ENCODE results near the gene FAM161B. TPM values are rescaled to one million over a fixed set of nuclear protein-coding genes. Genes with fewer than 3 reads are reported as not detected.
"Not testable (repeated sequence)": the region's sequence is repeated elsewhere in the genome, so short reads cannot be mapped to it uniquely, and the experiment has no call there.

FAM161B gene
- total RNA-seq, 2 donors from 2014 or later: 1.7 to 3.2 TPM

DNA sequence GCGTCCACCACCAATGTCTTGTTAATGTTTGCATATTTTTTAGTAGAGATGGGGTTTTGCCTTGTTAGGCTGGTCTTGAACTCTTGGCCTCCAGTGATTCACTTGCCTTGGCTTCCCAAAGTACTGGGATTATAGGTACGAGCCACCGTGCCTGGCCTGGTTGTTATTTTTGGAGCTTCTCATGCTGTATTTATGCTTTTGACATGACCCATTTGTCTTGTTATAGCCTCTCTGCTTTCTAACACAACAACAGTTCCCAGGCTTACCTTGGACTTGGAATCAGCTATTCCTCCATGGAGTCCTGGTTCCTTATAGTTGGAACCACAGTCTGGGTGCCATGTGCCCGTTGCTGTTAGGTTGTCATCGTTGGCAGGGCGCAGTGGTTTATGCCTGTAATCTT is 33.6 kb downstream of the FAM161B start:
- Mint-ChIP-seq H3K27ac (no peak overlapping the region), H3K4me3 (no peak overlapping the region), H3K4me1 (peaks cover under 1% of the 10 kb centered on the region), H3K27me3 (no peaks in the 10 kb centered on the region), H3K36me3 (ENCODE audit: low read depth) (peaks cover 96% of the 10 kb centered on the region), H3K9me3 (no peaks in the 10 kb centered on the region)
- no peak for ATAC-seq (replicated peaks)

DNA sequence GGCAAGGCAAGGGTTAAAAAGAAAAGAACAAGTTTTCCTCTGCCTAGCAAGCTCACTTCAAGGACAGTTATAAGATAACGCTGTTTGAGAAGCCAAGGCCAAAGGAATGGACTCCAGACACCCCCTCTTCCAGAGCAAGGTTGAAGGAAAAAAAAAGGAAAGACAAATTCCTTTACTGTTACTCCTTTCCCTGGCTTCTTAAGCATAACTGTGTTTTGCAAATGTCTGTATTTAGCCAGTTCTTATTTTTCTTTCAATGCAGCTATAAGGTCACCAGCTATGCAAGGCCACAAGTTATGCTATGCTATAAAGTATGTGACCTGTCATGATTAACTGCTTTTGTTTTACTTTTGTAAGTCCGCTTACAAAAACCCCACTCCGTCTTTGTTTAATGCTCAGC is 36.6 kb downstream of the FAM161B start:
- H3K9me3 Mint-ChIP-seq: peaks cover 4% of the 10 kb centered on the region
- peaks cover 96% of the 10 kb centered on the region for H3K36me3 Mint-ChIP-seq (ENCODE audit: low read depth)
- no peak overlapping the region for H3K4me3 Mint-ChIP-seq
- H3K27me3 Mint-ChIP-seq: no peaks in the 10 kb centered on the region
- H3K4me1 Mint-ChIP-seq: peaks cover 5% of the 10 kb centered on the region
- no peak for ATAC-seq (replicated peaks)
- H3K27ac Mint-ChIP-seq: no peak overlapping the region

DNA sequence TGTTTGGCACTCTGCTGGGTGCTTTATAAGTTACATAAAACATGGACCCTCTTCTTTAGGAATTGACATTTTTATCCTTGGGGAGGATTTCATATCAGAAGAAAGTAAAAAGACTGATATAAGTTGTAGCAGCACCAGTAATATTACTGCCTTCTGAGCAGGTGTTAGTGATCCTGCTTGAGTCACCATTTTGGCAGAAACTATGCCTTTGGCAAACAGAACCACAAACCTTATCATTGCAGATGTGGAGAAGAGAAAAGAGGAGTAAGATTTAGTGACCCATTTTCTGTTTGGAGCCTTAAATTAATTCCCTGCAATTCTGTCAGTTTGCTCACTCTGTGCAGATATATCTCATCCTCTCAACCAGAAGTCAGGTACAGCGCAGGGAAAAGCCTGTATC is 40.2 kb downstream of the FAM161B start:
- peaks cover 100% of the 10 kb centered on the region for H3K36me3 Mint-ChIP-seq (ENCODE audit: low read depth)
- ATAC-seq (replicated peaks): no peak
- peaks cover 5% of the 10 kb centered on the region for H3K4me1 Mint-ChIP-seq
- H3K27ac Mint-ChIP-seq: no peak overlapping the region
- peaks cover 4% of the 10 kb centered on the region for H3K9me3 Mint-ChIP-seq
- no peak overlapping the region for H3K4me3 Mint-ChIP-seq
- H3K27me3 Mint-ChIP-seq: no peaks in the 10 kb centered on the region

DNA sequence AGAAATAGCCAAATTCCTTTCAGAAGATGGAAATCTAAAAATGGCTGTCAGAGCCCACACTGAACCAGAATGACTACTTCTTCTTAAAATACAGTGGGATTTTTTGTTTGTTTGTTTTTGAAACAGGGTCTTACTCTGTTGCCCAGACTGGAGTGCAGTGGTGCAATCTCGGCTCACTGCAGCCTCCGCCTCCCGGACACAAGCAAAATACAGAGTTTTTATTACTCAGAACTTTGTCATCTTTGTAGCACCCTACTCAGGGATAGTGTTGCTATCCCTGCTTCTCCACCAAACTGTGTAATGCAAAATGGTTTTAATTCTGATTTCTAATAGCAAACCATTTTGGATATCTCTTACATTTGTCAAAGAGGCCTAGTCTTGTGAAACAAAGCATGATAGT is 46.9 kb downstream of the FAM161B start:
- Mint-ChIP-seq H3K27me3 (no peaks in the 10 kb centered on the region), H3K4me1 (no peaks in the 10 kb centered on the region), H3K27ac (no peak overlapping the region), H3K9me3 (no peaks in the 10 kb centered on the region), H3K36me3 (ENCODE audit: low read depth) (peaks cover 100% of the 10 kb centered on the region), H3K4me3 (no peak overlapping the region)
- ATAC-seq (replicated peaks): no peak

DNA sequence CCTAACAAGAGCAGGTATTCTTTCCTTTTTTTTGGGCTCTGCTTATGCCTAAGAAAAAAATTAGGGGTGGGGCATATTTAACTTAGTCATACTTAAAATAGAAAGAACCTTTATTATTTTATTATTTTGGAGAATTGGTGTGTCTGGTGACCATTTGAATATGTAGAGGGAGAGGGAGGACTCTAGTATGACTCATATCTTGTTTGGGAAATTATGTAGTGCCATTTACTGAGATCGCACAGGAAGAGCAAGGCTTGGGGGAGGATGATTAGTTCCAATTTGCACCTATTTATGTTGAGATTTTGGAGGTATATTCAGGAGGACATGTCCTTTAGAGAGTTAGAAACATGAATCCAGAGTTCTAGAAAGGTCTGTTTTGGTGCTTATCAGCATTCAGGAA is 53.4 kb downstream of the FAM161B start:
- H3K4me3 Mint-ChIP-seq: peak overlapping the region; percentile 16
- peaks cover 24% of the 10 kb centered on the region for H3K4me1 Mint-ChIP-seq
- peak; percentile 44 for ATAC-seq (replicated peaks)
- H3K9me3 Mint-ChIP-seq: no peaks in the 10 kb centered on the region
- peak overlapping the region; percentile 89 for H3K27ac Mint-ChIP-seq
- peaks cover 100% of the 10 kb centered on the region for H3K36me3 Mint-ChIP-seq (ENCODE audit: low read depth)
- no peaks in the 10 kb centered on the region for H3K27me3 Mint-ChIP-seq

DNA sequence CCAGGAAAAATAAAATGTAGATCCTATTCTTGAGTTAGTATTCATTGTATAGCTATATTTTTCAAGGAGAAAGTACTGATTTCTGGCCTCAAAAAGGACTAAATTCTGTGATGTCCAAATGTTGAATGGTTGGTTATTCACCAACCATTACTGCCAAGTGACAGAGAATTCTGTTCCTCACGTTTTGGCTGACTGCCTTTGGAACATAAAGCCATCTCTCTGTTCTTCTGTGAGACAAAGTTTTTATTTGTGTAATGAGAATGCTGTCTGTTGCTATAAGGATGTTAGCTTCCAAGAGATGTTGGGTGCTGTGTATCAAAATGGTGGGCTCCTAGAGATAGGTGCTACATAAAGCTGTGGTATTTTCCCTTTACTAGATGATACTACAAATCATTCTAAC is 54.0 kb downstream of the FAM161B start:
- peak overlapping the region; percentile 89 for H3K27ac Mint-ChIP-seq
- H3K4me1 Mint-ChIP-seq: peaks cover 24% of the 10 kb centered on the region
- H3K4me3 Mint-ChIP-seq: no peak overlapping the region
- peaks cover 98% of the 10 kb centered on the region for H3K36me3 Mint-ChIP-seq (ENCODE audit: low read depth)
- no peaks in the 10 kb centered on the region for H3K9me3 Mint-ChIP-seq
- no peaks in the 10 kb centered on the region for H3K27me3 Mint-ChIP-seq
- no peak for ATAC-seq (replicated peaks)

DNA sequence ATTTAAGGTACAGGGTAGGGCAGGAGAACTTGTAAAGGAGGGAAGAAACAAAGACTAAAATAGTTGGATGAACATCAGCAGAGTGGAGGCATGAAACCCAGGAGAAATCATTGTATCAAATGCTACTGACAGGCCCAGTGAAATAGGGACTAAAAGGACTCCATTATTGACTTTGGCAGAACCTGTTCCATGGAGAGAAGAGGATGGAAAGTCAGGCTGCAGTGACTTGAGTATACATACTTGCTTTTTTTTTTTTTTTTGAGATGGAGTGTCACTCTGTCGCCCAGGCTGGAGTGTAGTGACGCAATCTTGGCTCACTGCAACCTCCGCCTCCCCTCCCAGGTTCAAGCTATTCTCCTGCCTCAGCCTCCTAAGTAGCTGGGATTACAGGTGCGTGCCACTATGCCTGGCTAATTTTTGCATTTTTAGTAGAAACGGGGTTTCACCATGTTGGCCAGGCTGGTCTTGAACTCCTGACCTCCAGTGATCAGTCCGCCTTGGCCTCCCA is 55.7 kb downstream of the FAM161B start:
- ATAC-seq (replicated peaks); H3K27ac Mint-ChIP-seq; H3K27me3 Mint-ChIP-seq; H3K9me3 Mint-ChIP-seq; H3K4me3 Mint-ChIP-seq: not testable (repeated sequence)
- peaks cover 29% of the 10 kb centered on the region for H3K4me1 Mint-ChIP-seq
- peaks cover 96% of the 10 kb centered on the region for H3K36me3 Mint-ChIP-seq (ENCODE audit: low read depth)

DNA sequence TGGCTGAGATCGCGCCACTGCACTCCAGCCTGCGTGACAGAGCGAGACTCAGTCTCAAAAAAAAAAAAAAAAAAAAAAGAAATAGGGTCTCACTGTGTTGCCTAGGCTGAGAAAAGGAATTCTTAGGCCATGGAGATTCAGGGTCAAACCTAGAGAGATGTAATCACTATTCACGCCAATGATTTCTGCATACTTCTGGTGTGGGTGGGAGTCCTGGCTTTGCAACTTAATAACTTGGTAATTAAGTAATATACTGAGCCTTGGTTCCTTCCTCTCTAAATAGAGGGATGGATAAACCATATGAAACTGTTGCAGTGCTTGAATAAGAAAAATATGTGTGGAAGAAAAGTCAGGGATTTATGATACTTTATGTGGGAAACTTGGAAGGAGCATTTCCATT is 60.5 kb downstream of the FAM161B start:
- Mint-ChIP-seq H3K9me3 (no peaks in the 10 kb centered on the region), H3K27ac (peak overlapping the region; percentile 16), H3K36me3 (ENCODE audit: low read depth) (peaks cover 85% of the 10 kb centered on the region), H3K4me3 (peak overlapping the region; percentile 92), H3K4me1 (peaks cover 41% of the 10 kb centered on the region), H3K27me3 (no peaks in the 10 kb centered on the region)
- no peak for ATAC-seq (replicated peaks)

DNA sequence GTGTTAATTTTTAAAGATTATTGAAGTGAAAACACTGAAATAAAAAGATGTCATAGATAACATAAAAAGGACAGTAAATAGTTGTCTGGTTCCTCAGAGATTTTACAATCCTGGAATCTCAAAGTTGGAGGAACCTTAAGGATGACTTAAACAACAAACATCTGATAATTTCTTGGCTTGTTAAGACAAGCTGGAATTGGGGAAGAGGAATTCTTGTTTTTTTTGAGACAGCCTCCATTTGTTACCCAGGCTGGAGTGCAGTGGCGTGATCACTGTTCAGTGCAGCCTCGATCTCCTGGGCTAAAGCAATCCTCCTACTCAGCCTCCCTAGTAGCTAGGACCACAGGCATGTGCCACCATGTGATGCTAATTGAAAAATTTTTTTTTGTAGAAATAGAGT is 60.9 kb downstream of the FAM161B start:
- no peaks in the 10 kb centered on the region for H3K27me3 Mint-ChIP-seq
- ATAC-seq (replicated peaks): no peak
- H3K4me3 Mint-ChIP-seq: peak overlapping the region; percentile 92
- H3K9me3 Mint-ChIP-seq: no peaks in the 10 kb centered on the region
- peak overlapping the region; percentile 99 for H3K27ac Mint-ChIP-seq
- peaks cover 41% of the 10 kb centered on the region for H3K4me1 Mint-ChIP-seq
- peaks cover 81% of the 10 kb centered on the region for H3K36me3 Mint-ChIP-seq (ENCODE audit: low read depth)

DNA sequence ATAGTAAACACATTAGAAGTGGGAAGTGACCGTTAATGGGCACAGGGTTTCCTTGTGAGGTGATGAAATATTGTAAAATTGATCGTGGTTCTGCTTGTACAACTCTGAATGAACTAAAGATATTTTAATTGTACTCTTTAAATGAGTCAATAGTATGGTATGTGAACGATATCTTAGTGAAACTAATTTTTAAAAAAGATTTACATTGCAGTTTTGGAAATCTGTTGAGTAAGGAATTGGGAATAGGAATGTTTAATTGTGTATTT is 61.5 kb downstream of the FAM161B start:
- Mint-ChIP-seq H3K4me3 (peak overlapping the region; percentile 92), H3K4me1 (peaks cover 38% of the 10 kb centered on the region), H3K27ac (peak overlapping the region; percentile 99), H3K9me3 (no peaks in the 10 kb centered on the region), H3K36me3 (ENCODE audit: low read depth) (peaks cover 75% of the 10 kb centered on the region), H3K27me3 (no peaks in the 10 kb centered on the region)
- no peak for ATAC-seq (replicated peaks)

DNA sequence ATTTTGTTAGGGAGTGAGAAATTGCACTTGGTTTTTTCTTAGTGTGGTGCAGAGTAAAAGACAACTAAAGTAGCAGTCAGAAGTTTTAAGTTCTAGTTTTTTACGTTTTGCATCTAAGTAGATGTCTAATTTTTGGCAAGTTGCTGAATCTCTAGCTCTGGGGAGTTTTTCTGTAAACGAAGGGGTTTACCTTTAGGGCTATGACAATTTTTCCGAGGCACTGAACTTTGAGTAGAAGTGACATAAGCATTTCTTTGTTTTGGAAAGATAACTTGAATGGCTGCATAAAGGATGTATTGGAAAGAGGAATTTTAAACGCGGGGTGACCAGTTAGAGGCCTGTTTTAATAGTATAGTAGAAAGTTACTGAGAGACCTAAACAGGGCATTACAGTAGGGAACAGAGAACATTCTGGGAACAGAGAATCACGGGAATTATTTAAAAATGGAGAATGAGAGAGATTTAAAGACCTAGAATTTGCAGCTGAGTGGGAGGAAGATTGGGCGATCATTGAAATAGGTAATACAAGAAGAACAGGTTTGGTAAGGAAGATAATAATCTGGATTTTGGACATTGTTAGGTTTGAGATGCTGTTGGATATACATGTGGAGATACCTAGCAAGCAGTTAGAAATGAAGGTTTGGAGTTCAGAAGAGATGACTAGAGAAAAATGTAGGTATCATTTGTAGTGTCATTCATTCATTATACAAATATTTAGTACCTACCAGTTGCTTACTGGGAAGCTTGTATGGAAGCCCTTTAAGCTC is 62.0 kb downstream of the FAM161B start:
- no peak for ATAC-seq (replicated peaks)
- Mint-ChIP-seq H3K27me3 (no peaks in the 10 kb centered on the region), H3K4me3 (peak overlapping the region; percentile 92), H3K9me3 (no peaks in the 10 kb centered on the region), H3K27ac (peak overlapping the region; percentile 99), H3K36me3 (ENCODE audit: low read depth) (peaks cover 70% of the 10 kb centered on the region), H3K4me1 (peaks cover 38% of the 10 kb centered on the region)

DNA sequence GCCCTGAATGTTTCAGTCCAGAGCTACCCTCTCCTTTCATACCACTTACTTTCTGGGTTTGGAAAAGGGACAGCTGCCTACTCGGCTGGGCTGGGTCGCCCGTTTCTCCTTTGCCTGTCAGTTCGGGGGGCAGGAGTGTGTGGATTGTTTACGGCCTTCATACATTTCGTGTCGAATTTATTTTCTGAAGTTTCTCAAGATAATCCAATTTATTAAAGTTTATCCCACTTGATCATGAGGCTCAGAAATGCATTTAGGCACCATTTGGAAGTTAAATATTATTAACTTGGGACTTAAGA is 62.6 kb downstream of the FAM161B start:
- H3K27me3 Mint-ChIP-seq: no peaks in the 10 kb centered on the region
- no peak for ATAC-seq (replicated peaks)
- H3K27ac Mint-ChIP-seq: peak overlapping the region; percentile 99
- H3K4me3 Mint-ChIP-seq: peak overlapping the region; percentile 92
- H3K36me3 Mint-ChIP-seq (ENCODE audit: low read depth): peaks cover 64% of the 10 kb centered on the region
- H3K9me3 Mint-ChIP-seq: no peaks in the 10 kb centered on the region
- peaks cover 38% of the 10 kb centered on the region for H3K4me1 Mint-ChIP-seq

DNA sequence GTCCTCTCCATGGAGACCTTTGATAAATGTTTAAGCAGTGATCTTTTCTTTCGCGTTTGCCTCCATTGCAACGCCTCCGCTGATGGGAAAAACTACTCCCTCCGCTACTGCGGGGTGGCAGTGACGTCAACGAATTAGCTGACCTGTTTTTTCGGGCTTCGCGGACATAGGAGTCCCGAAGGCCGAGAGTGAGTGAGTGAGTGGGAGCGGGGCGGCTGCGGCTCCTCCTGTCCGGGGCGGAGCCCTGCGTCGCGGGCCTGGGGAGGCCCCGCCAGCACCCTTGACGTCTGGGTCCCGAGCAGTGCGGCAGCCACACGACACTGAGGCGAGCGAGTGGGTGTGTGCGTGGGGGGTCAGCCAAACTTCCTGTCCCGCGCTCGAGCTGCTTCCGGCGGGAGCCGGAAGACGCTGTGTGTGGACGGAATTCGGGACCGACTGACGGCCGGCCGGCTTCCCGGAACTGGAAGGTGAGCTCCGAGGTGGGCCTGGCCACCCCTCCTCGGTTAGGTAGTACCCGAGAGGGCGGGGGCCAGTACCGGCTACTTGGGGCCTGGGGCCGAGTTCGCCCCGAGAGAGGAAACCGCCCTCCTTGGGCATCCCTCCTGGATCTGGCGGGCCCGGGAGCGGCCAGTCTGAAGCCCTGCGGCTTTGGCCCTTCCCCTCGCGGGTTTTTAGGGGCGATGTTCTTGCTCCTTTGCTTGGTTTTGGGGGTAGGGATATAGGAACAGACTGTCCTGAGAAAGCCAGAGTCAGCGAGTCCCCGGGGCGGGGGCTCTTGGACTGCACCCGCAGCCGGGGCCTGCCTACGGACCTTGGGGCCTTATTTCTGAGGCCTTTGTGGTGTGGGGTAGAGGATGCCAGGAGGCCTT is 63.2 kb downstream of the FAM161B start, which contains the start of gene ZNF410:
Gene ZNF410 (plus strand): TSS at position 411 of the 869 bp plus-strand sequence. CDS start 5,317 bp downstream, outside the sequence.
- Mint-ChIP-seq H3K9me3 (no peaks in the 10 kb centered on the region), H3K4me1 (peaks cover 34% of the 10 kb centered on the region), H3K27me3 (no peaks in the 10 kb centered on the region), H3K4me3 (peak within 1 kb of the TSS; percentile 92), H3K36me3 (ENCODE audit: low read depth) (peaks cover 58% of the 10 kb centered on the region), H3K27ac (peak within 1 kb of the TSS; percentile 99)
- ATAC-seq (replicated peaks): peak; percentile 99

DNA sequence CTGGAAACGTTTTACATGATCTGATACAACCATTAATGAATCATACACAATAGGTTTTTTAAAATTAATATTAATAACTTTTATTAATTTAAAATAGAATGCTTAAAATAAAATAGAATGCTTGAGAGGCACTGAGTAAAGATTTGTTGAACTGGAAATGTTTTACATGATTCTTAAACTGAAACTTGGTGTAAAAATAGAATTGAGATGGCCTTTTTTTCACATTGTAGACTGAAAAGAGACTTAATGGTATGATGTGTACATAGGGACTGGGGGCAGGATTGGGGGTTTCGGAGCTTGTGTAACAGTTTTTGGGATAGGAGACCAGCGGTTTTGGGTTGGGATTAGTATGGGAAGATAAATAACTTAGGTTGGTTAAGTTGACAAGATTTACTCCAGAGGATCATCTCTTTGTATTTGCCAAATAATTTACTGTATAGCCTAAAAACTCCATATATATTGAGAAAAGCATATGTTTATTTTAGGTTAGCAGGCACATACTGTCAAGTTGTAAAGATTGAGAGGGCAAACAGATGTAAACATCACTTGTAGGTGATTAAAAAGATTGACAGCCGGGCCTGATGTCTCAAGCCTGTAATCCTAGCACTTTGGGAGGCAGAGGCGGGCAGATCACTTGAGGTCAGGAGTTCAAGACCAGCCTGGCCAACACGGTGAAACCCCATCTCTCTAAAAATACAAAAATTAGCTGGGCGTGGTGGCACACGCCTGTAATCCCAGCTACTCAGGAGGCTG is 65.3 kb downstream of the FAM161B start:
- H3K4me1 Mint-ChIP-seq: peaks cover 33% of the 10 kb centered on the region
- ATAC-seq (replicated peaks): no peak

More for the DNA sequence above, 65.3 kb downstream of the FAM161B start:
- Mint-ChIP-seq H3K27me3 (no peaks in the 10 kb centered on the region), H3K36me3 (ENCODE audit: low read depth) (peaks cover 42% of the 10 kb centered on the region), H3K9me3 (no peaks in the 10 kb centered on the region), H3K27ac (peak overlapping the region; percentile 99), H3K4me3 (peak overlapping the region; percentile 92)

All from activated T-helper 17 cell treated with anti-CD3 and anti-CD28 coated beads, Interleukin-2, amount 50 U/mL, for 72 hours (primary cell).